HepG2 (cell line): ENCODE results near the gene RETREG2.
A peak's percentile ranks its signal among the peaks of the same experiment; 100 is the strongest.

Source experiments
- CBX5 ChIP-seq: sonication (generic); formaldehyde crosslinking; IDR thresholded peaks from 2 replicates; pipeline ENCODE4 v1.4.0; 2020; ENCODE audit warnings: missing genetic modification reagents, borderline replicate concordance
- EED ChIP-seq: sonication (generic); formaldehyde crosslinking; IDR thresholded peaks from 2 replicates; pipeline ENCODE4 v1.5.0; 2020; ENCODE audit warnings: mild to moderate bottlenecking, missing genetic modification reagents
- GPN1 ChIP-seq: sonication (generic); formaldehyde crosslinking; IDR thresholded peaks from 2 replicates; pipeline ENCODE4 v1.5.1; 2020; ENCODE audit warnings: missing genetic modification reagents, borderline replicate concordance
- TOE1 ChIP-seq: sonication (generic); formaldehyde crosslinking; IDR thresholded peaks from 2 replicates; pipeline ENCODE4 v1.4.0; 2020; ENCODE audit warnings: mild to moderate bottlenecking, missing genetic modification reagents
- ZNF274 ChIP-seq: sonication (generic); formaldehyde crosslinking; IDR thresholded peaks from 2 replicates; pipeline ENCODE4 v1.5.1; 2020; ENCODE audit warnings: mild to moderate bottlenecking, missing genetic modification reagents
- TF ChIP-seq, protein P1 (sequence below): sonication (generic); formaldehyde crosslinking; IDR thresholded peaks from 2 replicates; pipeline ENCODE4 v1.5.0; 2020; ENCODE audit warnings: mild to moderate bottlenecking, missing genetic modification reagents, moderate library complexity

DNA sequence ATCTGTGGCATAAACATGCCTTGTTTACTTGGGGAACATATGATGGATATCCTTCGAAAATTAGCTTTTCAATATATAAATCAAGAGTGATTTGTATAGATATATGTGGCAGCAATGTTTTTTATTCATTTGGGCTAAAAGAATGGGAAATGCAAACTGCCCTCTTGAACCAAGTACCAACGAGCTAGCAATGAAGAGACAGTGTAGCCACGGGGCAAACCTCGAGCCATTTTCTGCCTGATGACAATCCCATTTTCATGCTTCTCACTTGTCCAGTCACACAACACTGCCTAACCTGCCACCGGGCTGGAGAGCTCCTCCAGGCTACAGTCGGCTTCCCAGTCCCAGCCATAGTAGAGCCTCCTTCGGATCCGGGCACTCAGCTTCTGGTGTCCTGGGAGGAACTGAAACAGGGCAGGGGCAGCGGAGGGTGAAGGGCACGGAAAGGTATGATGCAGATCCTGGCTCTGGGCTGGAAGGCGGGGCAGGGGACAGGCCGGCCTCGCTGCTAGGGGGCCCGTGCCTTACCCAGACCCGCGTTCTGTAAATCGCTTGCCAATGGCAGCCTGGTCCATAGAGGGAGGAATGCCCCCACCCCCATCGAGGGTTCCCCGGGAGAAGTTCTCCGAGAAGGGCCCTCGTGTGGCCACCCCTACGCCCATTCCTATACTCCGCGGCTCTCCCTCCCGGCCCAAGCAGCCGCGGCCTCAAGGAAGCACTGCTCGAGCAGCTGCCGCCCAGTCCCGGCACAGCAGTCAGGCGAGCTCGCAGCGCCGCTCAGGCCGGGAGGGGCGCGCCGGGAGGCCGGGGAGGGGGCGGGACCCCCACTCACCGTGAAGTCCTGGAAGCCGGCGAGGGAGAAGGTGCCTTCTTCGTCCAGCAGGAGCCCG is 1.9 kb upstream of the RETREG2 start:
- TF ChIP-seq CBX5 (CRISPR knock-in tag): no peak; the same call in 1 of the 2 replicates
- TF ChIP-seq GPN1 (CRISPR knock-in tag): no peak
- TF ChIP-seq, protein P1, sequence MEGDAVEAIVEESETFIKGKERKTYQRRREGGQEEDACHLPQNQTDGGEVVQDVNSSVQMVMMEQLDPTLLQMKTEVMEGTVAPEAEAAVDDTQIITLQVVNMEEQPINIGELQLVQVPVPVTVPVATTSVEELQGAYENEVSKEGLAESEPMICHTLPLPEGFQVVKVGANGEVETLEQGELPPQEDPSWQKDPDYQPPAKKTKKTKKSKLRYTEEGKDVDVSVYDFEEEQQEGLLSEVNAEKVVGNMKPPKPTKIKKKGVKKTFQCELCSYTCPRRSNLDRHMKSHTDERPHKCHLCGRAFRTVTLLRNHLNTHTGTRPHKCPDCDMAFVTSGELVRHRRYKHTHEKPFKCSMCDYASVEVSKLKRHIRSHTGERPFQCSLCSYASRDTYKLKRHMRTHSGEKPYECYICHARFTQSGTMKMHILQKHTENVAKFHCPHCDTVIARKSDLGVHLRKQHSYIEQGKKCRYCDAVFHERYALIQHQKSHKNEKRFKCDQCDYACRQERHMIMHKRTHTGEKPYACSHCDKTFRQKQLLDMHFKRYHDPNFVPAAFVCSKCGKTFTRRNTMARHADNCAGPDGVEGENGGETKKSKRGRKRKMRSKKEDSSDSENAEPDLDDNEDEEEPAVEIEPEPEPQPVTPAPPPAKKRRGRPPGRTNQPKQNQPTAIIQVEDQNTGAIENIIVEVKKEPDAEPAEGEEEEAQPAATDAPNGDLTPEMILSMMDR: 0 out of 2 replicates have a peak, but pooled peaks have one; percentile 26
- TF ChIP-seq EED (CRISPR knock-in tag): no peak
- TF ChIP-seq TOE1 (CRISPR knock-in tag): no peak
- no peak; the same call in 1 of the 2 replicates for TF ChIP-seq ZNF274 (CRISPR knock-in tag)
